Measurements from ENCODE around the gene DNAAF5.
A peak's percentile ranks its signal among the peaks of the same experiment; 100 is the strongest.

DNAAF5 gene

DNA sequence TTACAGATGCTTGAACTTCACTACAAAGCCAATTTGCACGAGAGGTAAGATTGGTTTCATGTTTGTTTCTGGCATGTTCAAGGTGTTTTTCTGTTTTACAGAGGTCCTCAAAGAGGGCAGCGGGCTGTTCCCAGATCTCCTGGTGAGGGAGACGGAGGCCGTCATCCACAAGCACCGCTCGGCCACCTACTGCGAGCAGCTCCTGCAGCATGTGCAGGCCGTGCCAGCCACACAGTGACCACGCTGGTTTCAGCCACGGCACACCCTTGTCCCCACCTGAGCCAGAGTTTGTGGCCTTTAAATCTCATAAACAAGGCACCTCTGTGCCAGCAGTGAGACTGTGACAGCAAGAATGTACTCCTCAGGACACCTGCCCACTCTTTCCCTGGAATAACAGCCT, 58.9 kb downstream of the DNAAF5 start:
- Histone ChIP-seq H2AFZ (ENCODE audit: low read depth) (no peak overlapping the region), H3K9ac (no peak overlapping the region), H3K4me3 (IDR thresholded peaks at IDR 0.05; ENCODE audit: insufficient read depth, low read depth, low read length) (no peak overlapping the region), H4K20me1 (ENCODE audit: insufficient read depth) (no peaks in the 10 kb centered on the region), H3K27me3 (ENCODE audit: insufficient read depth, low read depth) (no peaks in the 10 kb centered on the region), H3K4me2 (no peak overlapping the region), H3K36me3 (ENCODE audit: insufficient read depth) (no peaks in the 10 kb centered on the region), H3K27ac (no peak overlapping the region), H3K79me2 (ENCODE audit: insufficient read depth, low read depth) (no peaks in the 10 kb centered on the region), H3K4me1 (ENCODE audit: low read depth, poor library complexity, severe bottlenecking) (no peaks in the 10 kb centered on the region)
- TF ChIP-seq, protein P1, sequence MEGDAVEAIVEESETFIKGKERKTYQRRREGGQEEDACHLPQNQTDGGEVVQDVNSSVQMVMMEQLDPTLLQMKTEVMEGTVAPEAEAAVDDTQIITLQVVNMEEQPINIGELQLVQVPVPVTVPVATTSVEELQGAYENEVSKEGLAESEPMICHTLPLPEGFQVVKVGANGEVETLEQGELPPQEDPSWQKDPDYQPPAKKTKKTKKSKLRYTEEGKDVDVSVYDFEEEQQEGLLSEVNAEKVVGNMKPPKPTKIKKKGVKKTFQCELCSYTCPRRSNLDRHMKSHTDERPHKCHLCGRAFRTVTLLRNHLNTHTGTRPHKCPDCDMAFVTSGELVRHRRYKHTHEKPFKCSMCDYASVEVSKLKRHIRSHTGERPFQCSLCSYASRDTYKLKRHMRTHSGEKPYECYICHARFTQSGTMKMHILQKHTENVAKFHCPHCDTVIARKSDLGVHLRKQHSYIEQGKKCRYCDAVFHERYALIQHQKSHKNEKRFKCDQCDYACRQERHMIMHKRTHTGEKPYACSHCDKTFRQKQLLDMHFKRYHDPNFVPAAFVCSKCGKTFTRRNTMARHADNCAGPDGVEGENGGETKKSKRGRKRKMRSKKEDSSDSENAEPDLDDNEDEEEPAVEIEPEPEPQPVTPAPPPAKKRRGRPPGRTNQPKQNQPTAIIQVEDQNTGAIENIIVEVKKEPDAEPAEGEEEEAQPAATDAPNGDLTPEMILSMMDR (conservative IDR thresholded peaks at IDR 0.05; ENCODE audit: low read depth, low read length), result no peak

GRCh38 chr7:786472-787255, 60.2 kb downstream of the DNAAF5 start:
- no peak overlapping the region for H3K4me2 ChIP-seq
- H3K27me3 ChIP-seq (ENCODE audit: insufficient read depth, low read depth), result no peaks in the 10 kb centered on the region
- no peak overlapping the region for H3K9ac ChIP-seq
- TF ChIP-seq, protein P1 (conservative IDR thresholded peaks at IDR 0.05; ENCODE audit: low read depth, low read length), result peak; percentile 80
- no peak overlapping the region for H3K4me3 ChIP-seq (IDR thresholded peaks at IDR 0.05; ENCODE audit: insufficient read depth, low read depth, low read length)
- H3K4me1 ChIP-seq (ENCODE audit: low read depth, poor library complexity, severe bottlenecking), result no peaks in the 10 kb centered on the region
- no peaks in the 10 kb centered on the region for H3K36me3 ChIP-seq (ENCODE audit: insufficient read depth)
- H4K20me1 ChIP-seq (ENCODE audit: insufficient read depth), result no peaks in the 10 kb centered on the region
- H3K27ac ChIP-seq, result no peak overlapping the region
- H2AFZ ChIP-seq (ENCODE audit: low read depth), result no peak overlapping the region
- no peaks in the 10 kb centered on the region for H3K79me2 ChIP-seq (ENCODE audit: insufficient read depth, low read depth)

- no peak overlapping the region for H3K4me2 ChIP-seq
- H3K4me1 ChIP-seq (ENCODE audit: low read depth, poor library complexity, severe bottlenecking), result no peaks in the 10 kb centered on the region
- H3K79me2 ChIP-seq (ENCODE audit: insufficient read depth, low read depth), result no peaks in the 10 kb centered on the region
- no peaks in the 10 kb centered on the region for H4K20me1 ChIP-seq (ENCODE audit: insufficient read depth)
- H3K9ac ChIP-seq, result no peak overlapping the region
- H2AFZ ChIP-seq (ENCODE audit: low read depth), result no peak overlapping the region
- H3K27me3 ChIP-seq (ENCODE audit: insufficient read depth, low read depth), result no peaks in the 10 kb centered on the region
- H3K27ac ChIP-seq, result no peak overlapping the region
- no peak overlapping the region for H3K4me3 ChIP-seq (IDR thresholded peaks at IDR 0.05; ENCODE audit: insufficient read depth, low read depth, low read length)
- no peaks in the 10 kb centered on the region for H3K36me3 ChIP-seq (ENCODE audit: insufficient read depth)
- TF ChIP-seq, protein P1 (conservative IDR thresholded peaks at IDR 0.05; ENCODE audit: low read depth, low read length), result no peak
These were observed 61.1 kb downstream of the DNAAF5 start for GRCh38 chr7:787332-788240.

DNA sequence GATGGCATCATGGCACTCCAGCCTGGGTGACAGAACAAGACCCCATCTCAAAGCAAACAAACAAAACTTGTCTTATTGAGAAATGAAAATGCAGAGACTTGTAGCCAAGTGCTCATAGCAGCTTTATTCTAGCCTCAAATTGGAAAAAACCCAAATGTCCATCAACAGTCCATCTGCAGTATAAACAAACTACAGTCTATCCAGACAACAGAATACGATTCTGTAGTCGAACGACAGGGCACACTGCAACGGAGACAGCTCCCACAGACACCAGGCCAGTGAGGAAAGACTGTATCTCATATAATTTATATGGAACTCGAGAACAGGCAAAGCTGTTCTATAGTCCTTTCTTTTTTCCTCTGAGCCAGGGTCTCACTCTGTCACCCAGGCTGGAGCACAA, 65.0 kb downstream of the DNAAF5 start:
- Histone ChIP-seq H3K27ac (no peak overlapping the region), H3K4me2 (no peak overlapping the region), H3K9ac (no peak overlapping the region), H3K79me2 (ENCODE audit: insufficient read depth, low read depth) (no peaks in the 10 kb centered on the region), H4K20me1 (ENCODE audit: insufficient read depth) (no peaks in the 10 kb centered on the region), H3K4me3 (IDR thresholded peaks at IDR 0.05; ENCODE audit: insufficient read depth, low read depth, low read length) (no peak overlapping the region), H3K4me1 (ENCODE audit: low read depth, poor library complexity, severe bottlenecking) (no peaks in the 10 kb centered on the region), H3K27me3 (ENCODE audit: insufficient read depth, low read depth) (no peaks in the 10 kb centered on the region), H2AFZ (ENCODE audit: low read depth) (no peak overlapping the region), H3K36me3 (ENCODE audit: insufficient read depth) (no peaks in the 10 kb centered on the region)
- TF ChIP-seq, protein P1 (conservative IDR thresholded peaks at IDR 0.05; ENCODE audit: low read depth, low read length), result no peak
